Measurements from ENCODE around the gene PIK3C2A.

The PIK3C2A gene

DNA sequence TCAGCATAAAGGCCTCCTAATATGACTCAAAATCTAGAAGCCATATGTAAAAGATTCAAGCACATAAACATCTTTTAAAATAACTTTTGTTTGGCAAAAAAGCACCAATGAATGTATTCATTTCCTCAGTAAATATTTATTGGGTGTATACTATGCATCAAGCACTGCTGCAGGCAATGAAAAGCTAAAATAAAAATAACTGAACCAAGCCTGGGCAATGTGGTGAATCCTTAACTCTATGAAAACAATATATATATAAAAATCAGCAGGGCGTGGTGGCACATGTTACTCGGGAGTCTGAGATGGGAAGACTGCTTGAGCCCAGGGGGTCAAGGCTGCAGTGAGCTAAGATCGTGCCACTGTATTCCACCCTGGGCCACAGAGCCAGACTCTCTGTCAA, 27.8 kb downstream of the PIK3C2A start:
- ChIA-PET CTCF (interaction anchor here (0.7 kb wide), 1 partner anchor 174 kb away, joined by 3 read pairs; no protein-coding TSS in a partner anchor), POLR2A (no interaction called here)
- no peak overlapping the region for H3K4me3 ChIP-seq (ENCODE audit: low read depth, low read length)
- DNase-seq (ENCODE audit: low read depth, low spot score): no peak
- TF ChIP-seq, protein P1, sequence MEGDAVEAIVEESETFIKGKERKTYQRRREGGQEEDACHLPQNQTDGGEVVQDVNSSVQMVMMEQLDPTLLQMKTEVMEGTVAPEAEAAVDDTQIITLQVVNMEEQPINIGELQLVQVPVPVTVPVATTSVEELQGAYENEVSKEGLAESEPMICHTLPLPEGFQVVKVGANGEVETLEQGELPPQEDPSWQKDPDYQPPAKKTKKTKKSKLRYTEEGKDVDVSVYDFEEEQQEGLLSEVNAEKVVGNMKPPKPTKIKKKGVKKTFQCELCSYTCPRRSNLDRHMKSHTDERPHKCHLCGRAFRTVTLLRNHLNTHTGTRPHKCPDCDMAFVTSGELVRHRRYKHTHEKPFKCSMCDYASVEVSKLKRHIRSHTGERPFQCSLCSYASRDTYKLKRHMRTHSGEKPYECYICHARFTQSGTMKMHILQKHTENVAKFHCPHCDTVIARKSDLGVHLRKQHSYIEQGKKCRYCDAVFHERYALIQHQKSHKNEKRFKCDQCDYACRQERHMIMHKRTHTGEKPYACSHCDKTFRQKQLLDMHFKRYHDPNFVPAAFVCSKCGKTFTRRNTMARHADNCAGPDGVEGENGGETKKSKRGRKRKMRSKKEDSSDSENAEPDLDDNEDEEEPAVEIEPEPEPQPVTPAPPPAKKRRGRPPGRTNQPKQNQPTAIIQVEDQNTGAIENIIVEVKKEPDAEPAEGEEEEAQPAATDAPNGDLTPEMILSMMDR (IDR thresholded peaks at IDR 0.05; ENCODE audit: insufficient read depth, low read length, missing control alignments): no peak

DNA sequence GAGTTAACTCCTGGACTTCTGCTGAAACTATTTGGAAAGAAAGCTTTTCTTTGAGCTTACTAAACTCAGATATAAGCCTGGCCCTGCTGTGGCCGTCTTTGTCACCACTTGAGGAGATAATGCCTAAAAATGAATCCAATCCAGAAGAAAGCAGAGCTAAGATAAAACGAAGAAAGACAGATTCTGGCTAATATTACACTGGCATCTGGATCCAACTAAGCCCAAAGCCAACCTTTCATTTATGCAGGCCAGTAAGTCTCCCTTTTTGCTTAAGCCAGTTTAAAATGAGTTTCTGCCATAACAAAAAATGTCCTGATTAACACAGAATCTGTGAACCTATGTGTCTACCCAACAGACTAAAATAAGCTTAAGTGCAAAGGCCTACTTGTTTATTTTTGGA, 34.5 kb downstream of the PIK3C2A start:
- ChIA-PET CTCF (interaction anchor here (0.9 kb wide), 1 partner anchor 215 kb away, joined by 3 read pairs; the partner anchor contains the start of gene KCNJ11), POLR2A (no interaction called here)

DNA sequence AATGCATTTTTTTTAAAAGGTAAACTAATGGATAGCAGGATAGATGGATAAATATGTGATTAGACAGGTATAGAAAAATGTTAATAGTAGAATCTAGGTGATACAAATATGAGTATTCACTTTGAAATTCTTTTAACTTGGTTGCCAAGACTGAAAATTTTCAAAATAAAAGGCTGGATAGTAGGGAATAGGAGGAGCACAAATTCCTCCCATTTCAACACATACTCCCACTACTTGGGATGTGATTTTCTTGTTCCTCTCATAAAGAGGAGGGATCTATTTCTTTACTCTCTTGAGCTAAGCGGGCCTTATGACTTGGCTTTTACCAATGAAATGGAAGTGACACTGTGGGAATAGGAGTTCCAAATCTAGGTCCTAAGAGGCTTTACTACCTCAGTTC, 35.9 kb downstream of the PIK3C2A start:
- ChIA-PET CTCF (interaction anchor here (1.0 to 1.3 kb wide), 2 partner anchors 182 to 384 kb away, joined by 3 read pairs; no protein-coding TSS in a partner anchor), POLR2A (no interaction called here)
- DNase-seq (ENCODE audit: low read depth, low spot score): no peak
- H3K4me3 ChIP-seq (ENCODE audit: low read depth, low read length): no peak overlapping the region
- TF ChIP-seq, protein P1 (IDR thresholded peaks at IDR 0.05; ENCODE audit: insufficient read depth, low read length, missing control alignments): no peak

More for the DNA sequence above, 34.5 kb downstream of the PIK3C2A start:
- TF ChIP-seq, protein P1 (IDR thresholded peaks at IDR 0.05; ENCODE audit: insufficient read depth, low read length, missing control alignments): no peak
- H3K4me3 ChIP-seq (ENCODE audit: low read depth, low read length): no peak overlapping the region
- no peak for DNase-seq (ENCODE audit: low read depth, low spot score)

DNA sequence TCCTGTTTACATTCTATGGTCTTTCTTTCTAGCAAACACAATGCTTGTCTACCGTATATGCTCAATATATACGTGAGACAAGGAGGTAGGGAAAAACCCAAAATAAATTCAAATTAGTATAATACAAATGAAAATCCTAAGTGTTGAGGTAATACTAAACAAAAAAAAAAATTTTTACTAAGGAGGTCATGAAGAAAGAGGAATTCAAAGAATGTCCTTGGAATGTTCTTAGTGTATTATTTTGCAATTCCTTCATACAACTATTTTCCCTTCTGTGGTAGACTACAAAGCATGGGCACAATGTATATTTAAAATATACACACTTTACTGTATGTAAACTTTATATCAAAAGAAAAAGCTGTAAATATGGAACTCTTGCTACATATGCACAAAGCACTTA, 36.4 kb downstream of the PIK3C2A start:
- POLR2A ChIA-PET: no interaction called here
- DNase-seq (ENCODE audit: low read depth, low spot score): peak; percentile 9
- CTCF ChIA-PET: interaction anchor here (1.9 kb wide), 1 partner anchor 12 kb away, joined by 7 read pairs; no protein-coding TSS in a partner anchor
- no peak overlapping the region for H3K4me3 ChIP-seq (ENCODE audit: low read depth, low read length)
- TF ChIP-seq, protein P1 (IDR thresholded peaks at IDR 0.05; ENCODE audit: insufficient read depth, low read length, missing control alignments): no peak

DNA sequence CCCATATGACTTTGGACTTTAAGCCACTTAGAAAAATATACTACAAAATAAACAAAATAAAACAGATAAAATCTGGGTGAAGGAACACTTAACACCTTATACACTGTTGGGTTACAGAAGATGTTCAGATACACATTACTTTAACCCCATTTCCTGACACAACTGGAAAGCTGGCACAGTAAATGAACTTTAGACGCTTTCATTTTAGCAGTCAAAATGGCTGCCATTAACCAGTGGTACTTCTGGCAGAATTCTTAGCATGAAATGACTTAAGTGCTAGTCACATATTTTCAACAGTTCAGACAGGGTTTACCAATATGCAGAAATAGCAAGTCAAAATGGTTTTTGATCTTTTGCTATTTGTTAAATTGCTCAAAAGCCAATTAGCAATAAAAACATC, 37.9 kb downstream of the PIK3C2A start:
- TF ChIP-seq, protein P1 (IDR thresholded peaks at IDR 0.05; ENCODE audit: insufficient read depth, low read length, missing control alignments): no peak
- no peak for DNase-seq (ENCODE audit: low read depth, low spot score)
- POLR2A ChIA-PET: no interaction called here
- H3K4me3 ChIP-seq (ENCODE audit: low read depth, low read length): no peak overlapping the region
- CTCF ChIA-PET: interaction anchor here (1.3 to 1.9 kb wide), 2 partner anchors 11 to 60 kb away, joined by 3 to 7 read pairs; no protein-coding TSS in a partner anchor

DNA sequence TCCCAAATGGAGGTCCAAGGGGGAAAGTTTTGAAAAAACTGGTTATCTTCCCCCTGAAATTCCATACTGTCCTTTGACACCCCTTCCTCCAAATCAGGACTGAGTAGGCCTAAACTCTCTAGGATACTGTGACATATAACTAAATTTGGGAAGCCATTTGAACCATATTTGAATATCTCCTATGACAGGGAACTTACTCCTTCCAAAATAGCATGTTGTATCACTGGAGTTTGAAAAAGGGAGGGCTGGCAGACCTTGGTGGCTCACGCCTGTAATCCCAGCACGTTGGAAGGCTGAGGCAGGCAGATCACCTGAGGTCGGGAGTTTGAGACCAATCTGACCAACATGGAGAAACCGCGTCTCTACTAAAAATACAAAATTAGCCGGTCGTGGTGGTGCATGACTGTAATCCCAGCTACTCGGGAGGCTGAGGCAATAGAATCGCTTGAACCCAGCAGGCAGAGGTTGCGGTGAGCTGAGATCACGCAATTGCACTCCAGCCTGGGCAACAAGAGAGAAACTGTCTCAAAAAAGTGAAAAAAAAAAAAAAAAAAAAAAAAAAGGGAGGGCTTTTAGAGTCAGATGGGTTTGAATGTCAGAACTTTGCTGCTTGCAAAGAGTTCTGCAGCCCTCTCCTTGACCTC, 42.4 kb downstream of the PIK3C2A start:
- TF ChIP-seq, protein P1 (IDR thresholded peaks at IDR 0.05; ENCODE audit: insufficient read depth, low read length, missing control alignments): no peak
- no peak for DNase-seq (ENCODE audit: low read depth, low spot score)
- no peak overlapping the region for H3K4me3 ChIP-seq (ENCODE audit: low read depth, low read length)
- ChIA-PET CTCF (interaction anchor here (1.6 kb wide), 1 partner anchor 10 kb away, joined by 4 read pairs; no protein-coding TSS in a partner anchor), POLR2A (no interaction called here)

All from AG04449 (cell line).